ENCODE results near the gene CDH4. TPM values are rescaled to one million over a fixed set of nuclear protein-coding genes. Genes with fewer than 3 reads are reported as not detected.

CDH4 gene
- total and polyA plus RNA-seq, 2 of the 8 experiments (the other 6 are each of a cell fraction or from before 2014, with no cell fraction given) = 4.3 to 7.9 TPM

DNA sequence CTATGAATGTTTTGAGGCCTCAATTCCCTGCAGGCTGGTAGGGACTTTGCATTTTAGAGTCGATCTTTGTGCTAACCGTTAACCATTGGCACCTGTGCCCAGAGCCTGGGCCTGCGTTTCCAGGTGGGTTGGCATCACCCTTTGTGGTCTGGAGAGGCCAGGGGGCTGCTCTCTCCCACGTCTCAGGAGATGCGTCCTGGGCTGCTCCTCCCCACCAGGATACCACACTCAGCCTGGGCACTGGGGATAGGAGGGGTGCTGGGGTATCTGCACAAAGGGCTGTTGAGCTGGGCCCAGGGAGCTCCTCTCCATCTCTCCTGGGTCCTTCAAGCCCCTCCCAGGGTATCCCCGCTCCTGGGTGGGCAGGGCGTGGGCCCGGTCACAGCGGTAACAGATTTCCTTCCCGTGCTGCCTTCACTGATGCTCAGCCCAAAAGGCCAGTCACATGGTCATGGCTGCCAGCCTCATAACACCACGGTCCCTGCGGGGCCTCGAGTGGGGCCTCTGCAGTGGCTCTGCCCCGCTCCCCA, 547.4 kb downstream of the CDH4 start:
- ChIA-PET POLR2A (ENCODE audit: partially characterized antibody) (no interaction called here), CTCF (ENCODE audit: partially characterized antibody) (interaction anchor here (1.1 to 3.4 kb wide), 5 partner anchors 12 to 97 kb away, joined by 3 to 12 read pairs (median 4); no protein-coding TSS in a partner anchor)
- H4K8ac ChIP-seq (ENCODE audit: extremely low read depth, insufficient read depth, low read length) = no peak overlapping the region
- no peak overlapping the region for H2AK5ac ChIP-seq (ENCODE audit: low read depth, low read length)
- H2BK5ac ChIP-seq (ENCODE audit: low read depth, low read length) = no peak overlapping the region
- no peak overlapping the region for H3K4me2 ChIP-seq (ENCODE audit: insufficient read depth in 1 of 2, low read depth in 2 of 2, low read length in 2 of 2)
- no peaks in the 10 kb centered on the region for H3K79me1 ChIP-seq (ENCODE audit: low read depth, low read length)
- H3K14ac ChIP-seq (ENCODE audit: insufficient read length) = no peak overlapping the region
- H4K20me1 ChIP-seq (replicated peaks in 1 of 2; ENCODE audit: control insufficient read depth in 1 of 2, insufficient read depth in 2 of 2, low read length in 2 of 2) = peaks cover 0 to 4% of the 10 kb centered on the region in 2 experiments
- no peaks in the 10 kb centered on the region for H3K9me3 ChIP-seq (ENCODE audit: insufficient read depth in 2 of 2, low read depth in 1 of 2, low read length in 1 of 2)
- no peak overlapping the region for H3K27ac ChIP-seq (ENCODE audit: low read depth, low read length)
- WGBS, 2 experiments (ENCODE audit: extremely low coverage in 1 of 2, insufficient coverage in 1 of 2, insufficient read length in 1 of 2, insufficient replicate concordance in 2 of 2, low coverage in 1 of 2, low lambda C conversion rate in 2 of 2, missing lambda C conversion rate in 1 of 2) = 91% methylated on average over 14 of the region's 14 CpGs; no CpG with 5 or more reads in 1 of the 2 experiments
- no peak for FAIRE-seq
- no peak overlapping the region for H3K4me3 ChIP-seq (ENCODE audit: extremely low read depth in 1 of 4, insufficient read depth in 2 of 4, low read depth in 3 of 4, low read length in 4 of 4)
- H2BK15ac ChIP-seq (ENCODE audit: low read length) = no peak overlapping the region
- no peak overlapping the region for H2AFZ ChIP-seq (ENCODE audit: low read length)
- H3K27me3 ChIP-seq (replicated peaks in 1 of 4; ENCODE audit: control insufficient read depth in 3 of 4, extremely low read depth in 1 of 4, insufficient read depth in 3 of 4, low read length in 3 of 4) = no peaks in the 10 kb centered on the region; a peak in 1 of 7 replicates
- H3K4me1 ChIP-seq (replicated peaks in 1 of 4; ENCODE audit: control insufficient read depth in 3 of 4, insufficient read depth in 4 of 4, low read length in 3 of 4) = peaks cover 0 to 3% (median under 1%) of the 10 kb centered on the region in 4 experiments; a peak in 3 of 7 replicates
- DNase-seq (ENCODE audit: low read depth in 1 of 2, low spot score in 2 of 2) = no peak
- H4K5ac ChIP-seq (ENCODE audit: insufficient read length, low read depth, low read length) = no peak overlapping the region
- H2BK20ac ChIP-seq (ENCODE audit: low read length) = no peak overlapping the region
- TF ChIP-seq EGR1 (IDR thresholded peaks at IDR 0.05; ENCODE audit: borderline replicate concordance, low read depth, low read length) (no peak), BRCA1 (IDR thresholded peaks at IDR 0.05; ENCODE audit: low read depth, low read length) (no peak), TBP (IDR thresholded peaks at IDR 0.05; ENCODE audit: low read depth, low read length) (no peak), GABPA (IDR thresholded peaks at IDR 0.05; ENCODE audit: borderline replicate concordance, insufficient read depth, low read length) (no peak), POLR2AphosphoS5 (IDR thresholded peaks at IDR 0.05; ENCODE audit: low read depth, low read length) (no peak), NANOG (IDR thresholded peaks at IDR 0.05; ENCODE audit: insufficient read depth, low read depth, low read length, poor library complexity, severe bottlenecking) (no peak), SAP30 (IDR thresholded peaks at IDR 0.05; ENCODE audit: insufficient read depth, insufficient replicate concordance, low read length) (no peak), POU5F1 (IDR thresholded peaks at IDR 0.05; ENCODE audit: low read depth, low read length) (no peak), KDM1A (IDR thresholded peaks at IDR 0.05; ENCODE audit: borderline replicate concordance, low read length) (no peak), KDM4A (IDR thresholded peaks at IDR 0.05; ENCODE audit: low read depth, low read length, severe bottlenecking) (no peak), CREB1 (IDR thresholded peaks at IDR 0.05) (no peak), TCF12 (IDR thresholded peaks at IDR 0.05; ENCODE audit: low read depth, low read length) (no peak), RBBP5 (IDR thresholded peaks at IDR 0.05; ENCODE audit: borderline replicate concordance, low read depth, low read length) (no peak), SRF (IDR thresholded peaks at IDR 0.05; ENCODE audit: low read depth, low read length) (no peak), MAFK (IDR thresholded peaks at IDR 0.05; ENCODE audit: low read depth, low read length) (no peak)
- no peak overlapping the region for H4K91ac ChIP-seq (replicated peaks; ENCODE audit: insufficient read length, low read length)
- H3K36me3 ChIP-seq (ENCODE audit: control insufficient read depth in 2 of 4, insufficient read depth in 4 of 4, low read length in 3 of 4) = no peaks in the 10 kb centered on the region
- H3K79me2 ChIP-seq (ENCODE audit: control insufficient read depth in 1 of 2, insufficient read depth in 2 of 2, low read length in 2 of 2) = no peaks in the 10 kb centered on the region
- no peak overlapping the region for H3K9ac ChIP-seq (replicated peaks in 1 of 4; ENCODE audit: extremely low read depth in 1 of 4, low read depth in 3 of 4, low read length in 3 of 4)
- no peak overlapping the region for H2BK120ac ChIP-seq (replicated peaks; ENCODE audit: low read depth, low read length)
- no peak overlapping the region for H2BK12ac ChIP-seq (ENCODE audit: low read depth, low read length)
- no peak overlapping the region for H3K4ac ChIP-seq (replicated peaks; ENCODE audit: insufficient read length, low read depth, low read length)
- peaks cover 3% of the 10 kb centered on the region; the same call in 1 of the 2 replicates for H3K23me2 ChIP-seq (ENCODE audit: low read depth, low read length)
- no peak overlapping the region; the same call in 1 of the 2 replicates for H3K18ac ChIP-seq (ENCODE audit: extremely low read depth, low read length)
- H3K56ac ChIP-seq (replicated peaks; ENCODE audit: insufficient read length, low read depth, low read length) = no peak overlapping the region
- H3K23ac ChIP-seq (ENCODE audit: insufficient read length) = no peak overlapping the region

All from H1 (cell line).